Mononuclear cell (primary cell): ENCODE measurements around the gene SLC39A10. TPM values are rescaled to one million over a fixed set of nuclear protein-coding genes. Genes with fewer than 3 reads are reported as not detected.

Source experiments
- H3K27me3 ChIP-seq: 2 replicates; pipeline ENCODE4 v1.6.0; 2011; ENCODE audit warnings: low read length, control low read depth; ENCODE audit not compliant: insufficient read depth
- H3K4me1 ChIP-seq: 2 replicates; pipeline ENCODE4 v1.5.1; 2011; ENCODE audit warnings: mild to moderate bottlenecking, low read length, control low read depth; ENCODE audit not compliant: insufficient read depth
- H3K4me3 ChIP-seq: 2 replicates; pipeline ENCODE4 v1.5.1; 2011; ENCODE audit warnings: mild to moderate bottlenecking, low read length, moderate library complexity
- H3K9me3 ChIP-seq: 2 replicates; pipeline ENCODE4 v1.5.1; 2011; ENCODE audit warnings: low read depth, mild to moderate bottlenecking, control low read depth, low read length
- total RNA-seq: library from RNA; depleted of rRNA; stranded (reverse); fragments of >200 nt; gene quantifications from one replicate; pipeline ENCODE4 v1.2.3, GENCODE V29; 2012

Gene SLC39A10
- total RNA-seq, 1 donor = 52.7 TPM

- H3K4me3 ChIP-seq = no peak overlapping the region
- H3K9me3 ChIP-seq = no peaks in the 10 kb centered on the region
- no peaks in the 10 kb centered on the region for H3K4me1 ChIP-seq
- no peaks in the 10 kb centered on the region for H3K27me3 ChIP-seq
Measured at GRCh38 chr2:195709901-195710806, 53.1 kb downstream of the SLC39A10 start.

GRCh38 chr2:195711478-195711877 is 54.5 kb downstream of the SLC39A10 start:
- H3K4me3 ChIP-seq = no peak overlapping the region
- H3K27me3 ChIP-seq = no peaks in the 10 kb centered on the region
- H3K9me3 ChIP-seq = no peaks in the 10 kb centered on the region
- no peaks in the 10 kb centered on the region for H3K4me1 ChIP-seq

- Histone ChIP-seq H3K9me3 (no peaks in the 10 kb centered on the region), H3K4me1 (no peaks in the 10 kb centered on the region), H3K4me3 (no peak overlapping the region), H3K27me3 (no peaks in the 10 kb centered on the region)
Measured at GRCh38 chr2:195716466-195716865, 59.4 kb downstream of the SLC39A10 start.

GRCh38 chr2:195721042-195721441 is 64.0 kb downstream of the SLC39A10 start:
- Histone ChIP-seq H3K9me3 (no peaks in the 10 kb centered on the region), H3K4me3 (no peak overlapping the region), H3K27me3 (no peaks in the 10 kb centered on the region), H3K4me1 (no peaks in the 10 kb centered on the region)

- Histone ChIP-seq H3K4me3 (no peak overlapping the region), H3K4me1 (no peaks in the 10 kb centered on the region), H3K27me3 (no peaks in the 10 kb centered on the region), H3K9me3 (no peaks in the 10 kb centered on the region)
Measured at GRCh38 chr2:195722075-195722474, 65.0 kb downstream of the SLC39A10 start.

GRCh38 chr2:195727106-195727505 is 70.1 kb downstream of the SLC39A10 start:
- H3K4me1 ChIP-seq = no peaks in the 10 kb centered on the region
- no peak overlapping the region for H3K4me3 ChIP-seq
- H3K27me3 ChIP-seq = no peaks in the 10 kb centered on the region
- H3K9me3 ChIP-seq = no peaks in the 10 kb centered on the region

- H3K4me1 ChIP-seq = no peaks in the 10 kb centered on the region
- no peaks in the 10 kb centered on the region for H3K9me3 ChIP-seq
- no peaks in the 10 kb centered on the region for H3K27me3 ChIP-seq
- no peak overlapping the region for H3K4me3 ChIP-seq
Measured at GRCh38 chr2:195730912-195731311, 73.9 kb downstream of the SLC39A10 start.

- Histone ChIP-seq H3K4me3 (no peak overlapping the region), H3K9me3 (no peaks in the 10 kb centered on the region), H3K4me1 (no peaks in the 10 kb centered on the region), H3K27me3 (no peaks in the 10 kb centered on the region)
Measured at GRCh38 chr2:195732574-195732973, 75.5 kb downstream of the SLC39A10 start.

- H3K4me1 ChIP-seq = no peaks in the 10 kb centered on the region
- H3K9me3 ChIP-seq = no peaks in the 10 kb centered on the region
- H3K4me3 ChIP-seq = no peak overlapping the region
- no peaks in the 10 kb centered on the region for H3K27me3 ChIP-seq
Measured at GRCh38 chr2:195733831-195734230, 76.8 kb downstream of the SLC39A10 start.

- Histone ChIP-seq H3K4me3 (no peak overlapping the region), H3K4me1 (no peaks in the 10 kb centered on the region), H3K27me3 (no peaks in the 10 kb centered on the region), H3K9me3 (no peaks in the 10 kb centered on the region)
Measured at GRCh38 chr2:195734395-195734794, 77.4 kb downstream of the SLC39A10 start.

- Histone ChIP-seq H3K27me3 (no peaks in the 10 kb centered on the region), H3K4me3 (no peak overlapping the region), H3K4me1 (no peaks in the 10 kb centered on the region), H3K9me3 (no peaks in the 10 kb centered on the region)
Measured at GRCh38 chr2:195734931-195735330, 77.9 kb downstream of the SLC39A10 start.

GRCh38 chr2:195735347-195735746 is 78.3 kb downstream of the SLC39A10 start:
- H3K4me1 ChIP-seq = no peaks in the 10 kb centered on the region
- H3K4me3 ChIP-seq = no peak overlapping the region
- no peaks in the 10 kb centered on the region for H3K9me3 ChIP-seq
- no peaks in the 10 kb centered on the region for H3K27me3 ChIP-seq

- H3K27me3 ChIP-seq = no peaks in the 10 kb centered on the region
- H3K4me1 ChIP-seq = no peaks in the 10 kb centered on the region
- no peaks in the 10 kb centered on the region for H3K9me3 ChIP-seq
- H3K4me3 ChIP-seq = no peak overlapping the region
Measured at GRCh38 chr2:195737511-195738325, 80.7 kb downstream of the SLC39A10 start.

GRCh38 chr2:195741191-195741590 is 84.2 kb downstream of the SLC39A10 start:
- H3K4me3 ChIP-seq = no peak overlapping the region
- H3K9me3 ChIP-seq = no peaks in the 10 kb centered on the region
- no peaks in the 10 kb centered on the region for H3K4me1 ChIP-seq
- no peaks in the 10 kb centered on the region for H3K27me3 ChIP-seq

GRCh38 chr2:195756218-195756942 is 99.4 kb downstream of the SLC39A10 start:
- Histone ChIP-seq H3K27me3 (no peaks in the 10 kb centered on the region), H3K4me1 (no peaks in the 10 kb centered on the region), H3K4me3 (no peak overlapping the region), H3K9me3 (peaks cover 4% of the 10 kb centered on the region)
